OCI-LY7 (cell line): Measurements from ENCODE around the gene NUDT3.

Experiments
- EZH2phosphoT487 ChIP-seq: fragments of 200-600 bp; sonication (generic); IDR thresholded peaks from 2 replicates; pipeline ENCODE4 v1.6.1; 2018; ENCODE audit warnings: low read depth, borderline replicate concordance, mild to moderate bottlenecking, mixed run types, antibody characterized with exemption, low read length, moderate library complexity, mixed read lengths
- TF ChIP-seq, protein P1 (sequence below): fragments of 200-600 bp; sonication (generic); conservative IDR thresholded peaks from 2 replicates; pipeline ENCODE4 v1.5.1; 2014; ENCODE audit warnings: mild to moderate bottlenecking, antibody characterized with exemption, low read length, moderate library complexity, mixed read lengths

GRCh38 chr6:34288581-34288980, 103.9 kb downstream of the NUDT3 start:
- TF ChIP-seq, protein P1, sequence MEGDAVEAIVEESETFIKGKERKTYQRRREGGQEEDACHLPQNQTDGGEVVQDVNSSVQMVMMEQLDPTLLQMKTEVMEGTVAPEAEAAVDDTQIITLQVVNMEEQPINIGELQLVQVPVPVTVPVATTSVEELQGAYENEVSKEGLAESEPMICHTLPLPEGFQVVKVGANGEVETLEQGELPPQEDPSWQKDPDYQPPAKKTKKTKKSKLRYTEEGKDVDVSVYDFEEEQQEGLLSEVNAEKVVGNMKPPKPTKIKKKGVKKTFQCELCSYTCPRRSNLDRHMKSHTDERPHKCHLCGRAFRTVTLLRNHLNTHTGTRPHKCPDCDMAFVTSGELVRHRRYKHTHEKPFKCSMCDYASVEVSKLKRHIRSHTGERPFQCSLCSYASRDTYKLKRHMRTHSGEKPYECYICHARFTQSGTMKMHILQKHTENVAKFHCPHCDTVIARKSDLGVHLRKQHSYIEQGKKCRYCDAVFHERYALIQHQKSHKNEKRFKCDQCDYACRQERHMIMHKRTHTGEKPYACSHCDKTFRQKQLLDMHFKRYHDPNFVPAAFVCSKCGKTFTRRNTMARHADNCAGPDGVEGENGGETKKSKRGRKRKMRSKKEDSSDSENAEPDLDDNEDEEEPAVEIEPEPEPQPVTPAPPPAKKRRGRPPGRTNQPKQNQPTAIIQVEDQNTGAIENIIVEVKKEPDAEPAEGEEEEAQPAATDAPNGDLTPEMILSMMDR = no peak
- TF ChIP-seq EZH2phosphoT487 = no peak
